ENCODE results near the gene DLEC1.

GRCh38 chr3:38115645-38116427 is 76.8 kb downstream of the DLEC1 start:
- TF ChIP-seq POLR2A (IDR thresholded peaks at IDR 0.05; ENCODE audit: low read depth, low read length), result no peak
- no peak for TF ChIP-seq POLR2AphosphoS5 (IDR thresholded peaks at IDR 0.05; ENCODE audit: low read depth, low read length)
- TF ChIP-seq TAF1 (IDR thresholded peaks at IDR 0.05; ENCODE audit: borderline replicate concordance, low read depth, low read length), result no peak

All from GM12892 (cell line).